ENCODE results near the gene TMC2.
"Not testable (repeated sequence)": the region's sequence is repeated elsewhere in the genome, so short reads cannot be mapped to it uniquely, and the experiment has no call there.

The TMC2 gene

GRCh38 chr20:2521369-2522305 lies 14.7 kb upstream of the TMC2 start:
- no peak overlapping the region for H2AK5ac ChIP-seq (ENCODE audit: low read depth, low read length)
- H3K9me3 ChIP-seq (replicated peaks in 1 of 2; ENCODE audit: control insufficient read depth in 2 of 2, insufficient read depth in 1 of 2, low read depth in 1 of 2, low read length in 2 of 2), result peaks cover 0 to 5% of the 10 kb centered on the region in 2 donors
- no peak overlapping the region for H3K9ac ChIP-seq (ENCODE audit: low read depth, low read length, poor library complexity)
- no peak overlapping the region for H3K27ac ChIP-seq (replicated peaks; ENCODE audit: low read length)
- H3K14ac ChIP-seq (ENCODE audit: low read length), result no peak overlapping the region
- H3K18ac ChIP-seq (ENCODE audit: low read length), result no peak overlapping the region
- H3K79me1 ChIP-seq (ENCODE audit: low read depth, low read length), result no peaks in the 10 kb centered on the region
- H3K4me3 ChIP-seq (ENCODE audit: low read length in 2 of 2), result no peak overlapping the region
- WGBS, 2 donors (ENCODE audit: extremely low coverage in 2 of 2, insufficient read length in 2 of 2, insufficient replicate concordance in 1 of 2), result no CpG with 5 or more reads among the region's 10 CpGs
- H2BK12ac ChIP-seq (ENCODE audit: low read length), result no peak overlapping the region
- H3K4me2 ChIP-seq (ENCODE audit: insufficient read depth, low read length, poor library complexity, severe bottlenecking), result no peak overlapping the region
- H2AFZ ChIP-seq (ENCODE audit: low read length), result peak overlapping the region; percentile 5
- no peak overlapping the region for H2BK15ac ChIP-seq (ENCODE audit: low read length)
- no peaks in the 10 kb centered on the region for H3K36me3 ChIP-seq (replicated peaks in 1 of 2; ENCODE audit: control insufficient read depth in 2 of 2, insufficient read depth in 2 of 2, low read length in 2 of 2)
- peak; percentile 37 for DNase-seq (ENCODE audit: low spot score)
- H3K27me3 ChIP-seq (ENCODE audit: control insufficient read depth in 3 of 3, insufficient read depth in 3 of 3, low read depth in 1 of 3, low read length in 3 of 3), result peaks cover 0 to 20% (median 0%) of the 10 kb centered on the region in 3 experiments
- H4K8ac ChIP-seq (ENCODE audit: low read depth, low read length), result no peak overlapping the region
- H2BK5ac ChIP-seq (ENCODE audit: low read length), result no peak overlapping the region
- H4K91ac ChIP-seq (ENCODE audit: low read depth, low read length, poor library complexity), result no peak overlapping the region
- H3K23ac ChIP-seq (ENCODE audit: low read depth, low read length, poor library complexity), result no peak overlapping the region
- peaks cover 0 to 3% of the 10 kb centered on the region in 2 donors for H3K4me1 ChIP-seq (ENCODE audit: control insufficient read depth in 2 of 2, insufficient read depth in 1 of 2, low read depth in 1 of 2, low read length in 2 of 2)
- no peak overlapping the region for H3K4ac ChIP-seq (ENCODE audit: low read length)
- no peak overlapping the region for H2BK120ac ChIP-seq (ENCODE audit: low read depth, low read length)

GRCh38 chr20:2522826-2523429 lies 13.4 kb upstream of the TMC2 start:
- H3K4me1 ChIP-seq (ENCODE audit: control insufficient read depth in 2 of 2, insufficient read depth in 1 of 2, low read depth in 1 of 2, low read length in 2 of 2); H2AFZ ChIP-seq (ENCODE audit: low read length); H3K14ac ChIP-seq (ENCODE audit: low read length); H3K4me2 ChIP-seq (ENCODE audit: insufficient read depth, low read length, poor library complexity, severe bottlenecking); DNase-seq (ENCODE audit: low spot score); H3K9ac ChIP-seq (ENCODE audit: low read depth, low read length, poor library complexity); H3K36me3 ChIP-seq (replicated peaks in 1 of 2; ENCODE audit: control insufficient read depth in 2 of 2, insufficient read depth in 2 of 2, low read length in 2 of 2); H3K9me3 ChIP-seq (replicated peaks in 1 of 2; ENCODE audit: control insufficient read depth in 2 of 2, insufficient read depth in 1 of 2, low read depth in 1 of 2, low read length in 2 of 2); H3K79me1 ChIP-seq (ENCODE audit: low read depth, low read length); H3K4ac ChIP-seq (ENCODE audit: low read length); H2BK5ac ChIP-seq (ENCODE audit: low read length); H3K23ac ChIP-seq (ENCODE audit: low read depth, low read length, poor library complexity); H2BK120ac ChIP-seq (ENCODE audit: low read depth, low read length); H3K4me3 ChIP-seq (ENCODE audit: low read length in 2 of 2); H4K8ac ChIP-seq (ENCODE audit: low read depth, low read length); H3K27ac ChIP-seq (replicated peaks; ENCODE audit: low read length); H2AK5ac ChIP-seq (ENCODE audit: low read depth, low read length); H2BK12ac ChIP-seq (ENCODE audit: low read length); H2BK15ac ChIP-seq (ENCODE audit: low read length); H3K18ac ChIP-seq (ENCODE audit: low read length); H4K91ac ChIP-seq (ENCODE audit: low read depth, low read length, poor library complexity): not testable (repeated sequence)
- H3K27me3 ChIP-seq (ENCODE audit: control insufficient read depth in 3 of 3, insufficient read depth in 3 of 3, low read depth in 1 of 3, low read length in 3 of 3), result peaks cover 0 to 20% (median 0%) of the 10 kb centered on the region in 3 experiments
- WGBS, 2 donors (ENCODE audit: extremely low coverage in 2 of 2, insufficient read length in 2 of 2, insufficient replicate concordance in 1 of 2), result no CpG with 5 or more reads among the region's 5 CpGs

GRCh38 chr20:2523919-2524708 lies 12.3 kb upstream of the TMC2 start:
- Histone ChIP-seq H3K4me3 (ENCODE audit: low read length in 2 of 2) (peak overlapping the region; percentile 65 to 80), H3K9me3 (replicated peaks in 1 of 2; ENCODE audit: control insufficient read depth in 2 of 2, insufficient read depth in 1 of 2, low read depth in 1 of 2, low read length in 2 of 2) (peaks cover 0 to 9% of the 10 kb centered on the region in 2 donors), H2AFZ (ENCODE audit: low read length) (peak overlapping the region; percentile 98), H3K27ac (replicated peaks; ENCODE audit: low read length) (no peak overlapping the region), H4K8ac (ENCODE audit: low read depth, low read length) (no peak overlapping the region), H3K14ac (ENCODE audit: low read length) (no peak overlapping the region), H3K4ac (ENCODE audit: low read length) (no peak overlapping the region), H3K4me1 (ENCODE audit: control insufficient read depth in 2 of 2, insufficient read depth in 1 of 2, low read depth in 1 of 2, low read length in 2 of 2) (peaks cover 0 to 5% of the 10 kb centered on the region in 2 donors), H2AK5ac (ENCODE audit: low read depth, low read length) (no peak overlapping the region), H3K79me1 (ENCODE audit: low read depth, low read length) (no peaks in the 10 kb centered on the region), H2BK15ac (ENCODE audit: low read length) (no peak overlapping the region), H3K23ac (ENCODE audit: low read depth, low read length, poor library complexity) (no peak overlapping the region), H3K27me3 (ENCODE audit: control insufficient read depth in 3 of 3, insufficient read depth in 3 of 3, low read depth in 1 of 3, low read length in 3 of 3) (peaks cover 0 to 19% (median 0%) of the 10 kb centered on the region in 3 experiments), H2BK120ac (ENCODE audit: low read depth, low read length) (no peak overlapping the region), H3K4me2 (ENCODE audit: insufficient read depth, low read length, poor library complexity, severe bottlenecking) (peak overlapping the region; percentile 70), H3K9ac (ENCODE audit: low read depth, low read length, poor library complexity) (no peak overlapping the region), H2BK5ac (ENCODE audit: low read length) (peak overlapping the region; percentile 70), H3K36me3 (replicated peaks in 1 of 2; ENCODE audit: control insufficient read depth in 2 of 2, insufficient read depth in 2 of 2, low read length in 2 of 2) (no peaks in the 10 kb centered on the region), H4K91ac (ENCODE audit: low read depth, low read length, poor library complexity) (no peak overlapping the region), H3K18ac (ENCODE audit: low read length) (peak overlapping the region; percentile 94), H2BK12ac (ENCODE audit: low read length) (no peak overlapping the region)
- WGBS, 2 donors (ENCODE audit: extremely low coverage in 2 of 2, insufficient read length in 2 of 2, insufficient replicate concordance in 1 of 2), result no CpG with 5 or more reads among the region's 26 CpGs
- DNase-seq (ENCODE audit: low spot score), result peak; percentile 81

All from neuronal stem cell (in vitro differentiated cells).